Measurements from ENCODE around the gene JAM2.

Gene JAM2

GRCh38 chr21:25640202-25640942 is 1.3 kb downstream of the JAM2 start:
- Histone ChIP-seq H3K27ac (peak overlapping the region; percentile 98), H3K27me3 (ENCODE audit: insufficient read depth, low read depth, severe bottlenecking) (no peaks in the 10 kb centered on the region), H3K4me3 (ENCODE audit: low read depth, low read length) (peak overlapping the region; percentile 84), H3K36me3 (peaks cover 16% of the 10 kb centered on the region), H3K9me3 (ENCODE audit: severe bottlenecking) (no peaks in the 10 kb centered on the region)
- DNase-seq, result peak; percentile 80
- TF ChIP-seq CTCF (IDR thresholded peaks at IDR 0.05; ENCODE audit: low read depth, low read length), result no peak

- H3K4me3 ChIP-seq (ENCODE audit: low read depth, low read length), result peak overlapping the region; percentile 84
- no peaks in the 10 kb centered on the region for H3K9me3 ChIP-seq (ENCODE audit: severe bottlenecking)
- H3K27me3 ChIP-seq (ENCODE audit: insufficient read depth, low read depth, severe bottlenecking), result no peaks in the 10 kb centered on the region
- DNase-seq, result no peak
- H3K27ac ChIP-seq, result peak overlapping the region; percentile 98
- no peak for TF ChIP-seq CTCF (IDR thresholded peaks at IDR 0.05; ENCODE audit: low read depth, low read length)
- H3K36me3 ChIP-seq, result peaks cover 16% of the 10 kb centered on the region
These were observed 1.9 kb downstream of the JAM2 start for GRCh38 chr21:25640943-25641292.

GRCh38 chr21:25643486-25643885 is 4.4 kb downstream of the JAM2 start:
- H3K36me3 ChIP-seq, result peaks cover 16% of the 10 kb centered on the region
- DNase-seq, result no peak
- no peak overlapping the region for H3K4me3 ChIP-seq (ENCODE audit: low read depth, low read length)
- no peaks in the 10 kb centered on the region for H3K9me3 ChIP-seq (ENCODE audit: severe bottlenecking)
- H3K27me3 ChIP-seq (ENCODE audit: insufficient read depth, low read depth, severe bottlenecking), result no peaks in the 10 kb centered on the region
- TF ChIP-seq CTCF (IDR thresholded peaks at IDR 0.05; ENCODE audit: low read depth, low read length), result no peak
- H3K27ac ChIP-seq, result peak overlapping the region; percentile 60

GRCh38 chr21:25646474-25646873 is 7.4 kb downstream of the JAM2 start:
- no peak for TF ChIP-seq CTCF (IDR thresholded peaks at IDR 0.05; ENCODE audit: low read depth, low read length)
- no peak overlapping the region for H3K27ac ChIP-seq
- peaks cover 16% of the 10 kb centered on the region for H3K36me3 ChIP-seq
- no peaks in the 10 kb centered on the region for H3K27me3 ChIP-seq (ENCODE audit: insufficient read depth, low read depth, severe bottlenecking)
- no peak overlapping the region for H3K4me3 ChIP-seq (ENCODE audit: low read depth, low read length)
- no peak for DNase-seq
- H3K9me3 ChIP-seq (ENCODE audit: severe bottlenecking), result no peaks in the 10 kb centered on the region

GRCh38 chr21:25647647-25648046 is 8.6 kb downstream of the JAM2 start:
- no peak for TF ChIP-seq CTCF (IDR thresholded peaks at IDR 0.05; ENCODE audit: low read depth, low read length)
- no peak overlapping the region for H3K4me3 ChIP-seq (ENCODE audit: low read depth, low read length)
- no peak for DNase-seq

GRCh38 chr21:25649146-25649545 is 10.1 kb downstream of the JAM2 start:
- TF ChIP-seq CTCF (IDR thresholded peaks at IDR 0.05; ENCODE audit: low read depth, low read length), result no peak
- peaks cover 11% of the 10 kb centered on the region for H3K36me3 ChIP-seq
- H3K9me3 ChIP-seq (ENCODE audit: severe bottlenecking), result no peaks in the 10 kb centered on the region
- H3K27me3 ChIP-seq (ENCODE audit: insufficient read depth, low read depth, severe bottlenecking), result no peaks in the 10 kb centered on the region
- DNase-seq, result no peak
- no peak overlapping the region for H3K4me3 ChIP-seq (ENCODE audit: low read depth, low read length)
- H3K27ac ChIP-seq, result no peak overlapping the region

More at GRCh38 chr21:25647647-25648046, 8.6 kb downstream of the JAM2 start:
- no peak overlapping the region for H3K27ac ChIP-seq
- H3K9me3 ChIP-seq (ENCODE audit: severe bottlenecking), result no peaks in the 10 kb centered on the region
- H3K36me3 ChIP-seq, result peaks cover 16% of the 10 kb centered on the region
- no peaks in the 10 kb centered on the region for H3K27me3 ChIP-seq (ENCODE audit: insufficient read depth, low read depth, severe bottlenecking)
